ENCODE results near the gene GUK1.

DNA sequence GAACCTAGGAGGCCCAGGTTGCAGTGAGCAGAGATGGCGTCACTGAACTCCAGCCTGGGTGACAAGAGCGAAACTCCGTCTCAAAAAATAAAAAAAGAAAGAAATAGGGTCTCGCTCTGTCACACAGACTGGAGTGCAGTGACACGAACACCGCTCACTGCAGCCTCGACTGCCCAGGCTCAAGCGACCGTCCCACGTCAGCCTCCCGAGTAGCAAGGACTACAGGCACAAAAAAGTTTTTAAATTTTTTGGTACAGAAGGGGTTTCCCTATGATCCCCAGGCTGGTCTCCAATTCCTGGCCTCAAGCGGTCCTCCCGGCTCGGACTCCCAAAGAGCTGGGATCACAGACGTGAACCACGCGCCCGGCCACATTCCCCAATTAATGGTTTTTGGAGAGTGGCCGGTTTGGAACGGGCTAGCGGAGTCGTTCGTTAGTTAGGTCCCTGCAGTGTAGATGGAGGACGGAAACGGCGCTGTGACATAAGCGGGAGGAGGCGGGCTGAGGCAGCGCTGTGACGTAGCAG, 611 bp upstream of the GUK1 start:
- TF ChIP-seq EZH2 (IDR thresholded peaks at IDR 0.05) (no peak), EZH2phosphoT487 (IDR thresholded peaks at IDR 0.05) (no peak)
- TF ChIP-seq, protein P1, sequence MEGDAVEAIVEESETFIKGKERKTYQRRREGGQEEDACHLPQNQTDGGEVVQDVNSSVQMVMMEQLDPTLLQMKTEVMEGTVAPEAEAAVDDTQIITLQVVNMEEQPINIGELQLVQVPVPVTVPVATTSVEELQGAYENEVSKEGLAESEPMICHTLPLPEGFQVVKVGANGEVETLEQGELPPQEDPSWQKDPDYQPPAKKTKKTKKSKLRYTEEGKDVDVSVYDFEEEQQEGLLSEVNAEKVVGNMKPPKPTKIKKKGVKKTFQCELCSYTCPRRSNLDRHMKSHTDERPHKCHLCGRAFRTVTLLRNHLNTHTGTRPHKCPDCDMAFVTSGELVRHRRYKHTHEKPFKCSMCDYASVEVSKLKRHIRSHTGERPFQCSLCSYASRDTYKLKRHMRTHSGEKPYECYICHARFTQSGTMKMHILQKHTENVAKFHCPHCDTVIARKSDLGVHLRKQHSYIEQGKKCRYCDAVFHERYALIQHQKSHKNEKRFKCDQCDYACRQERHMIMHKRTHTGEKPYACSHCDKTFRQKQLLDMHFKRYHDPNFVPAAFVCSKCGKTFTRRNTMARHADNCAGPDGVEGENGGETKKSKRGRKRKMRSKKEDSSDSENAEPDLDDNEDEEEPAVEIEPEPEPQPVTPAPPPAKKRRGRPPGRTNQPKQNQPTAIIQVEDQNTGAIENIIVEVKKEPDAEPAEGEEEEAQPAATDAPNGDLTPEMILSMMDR (IDR thresholded peaks at IDR 0.05) = no peak
